Fibroblast of skin of right quadriceps (primary cell): ENCODE measurements around the gene FUT8.
"Not testable (repeated sequence)": the region's sequence is repeated elsewhere in the genome, so short reads cannot be mapped to it uniquely, and the experiment has no call there.

Experiments used
- DNase-seq: peaks from one replicate; pipeline ENCODE4 v3.0.0-alpha.2; 2013

The FUT8 gene

GRCh38 chr14:65627315-65627714 is 214.8 kb downstream of the FUT8 start:
- no peak for DNase-seq

GRCh38 chr14:65628664-65629063 is 216.1 kb downstream of the FUT8 start:
- DNase-seq = no peak

DNA sequence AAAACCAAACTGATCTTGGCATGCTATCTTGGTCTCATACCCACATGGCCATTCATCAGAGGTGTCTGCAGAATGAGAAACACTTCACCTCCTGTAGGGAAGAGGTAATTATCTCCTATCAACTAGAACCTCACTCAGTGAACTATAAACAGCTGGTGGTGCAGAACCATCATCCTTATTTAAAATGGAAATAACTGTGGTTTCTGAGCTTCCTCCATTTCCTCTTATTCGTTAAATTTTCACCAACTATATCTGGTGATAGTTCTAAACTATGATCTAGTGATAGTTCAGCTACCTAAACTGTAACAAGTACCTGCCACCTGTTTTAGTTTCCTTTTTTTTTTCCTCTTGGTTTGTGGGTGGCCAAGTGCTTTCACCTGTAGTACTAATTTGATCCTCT is 218.5 kb downstream of the FUT8 start:
- no peak for DNase-seq

DNA sequence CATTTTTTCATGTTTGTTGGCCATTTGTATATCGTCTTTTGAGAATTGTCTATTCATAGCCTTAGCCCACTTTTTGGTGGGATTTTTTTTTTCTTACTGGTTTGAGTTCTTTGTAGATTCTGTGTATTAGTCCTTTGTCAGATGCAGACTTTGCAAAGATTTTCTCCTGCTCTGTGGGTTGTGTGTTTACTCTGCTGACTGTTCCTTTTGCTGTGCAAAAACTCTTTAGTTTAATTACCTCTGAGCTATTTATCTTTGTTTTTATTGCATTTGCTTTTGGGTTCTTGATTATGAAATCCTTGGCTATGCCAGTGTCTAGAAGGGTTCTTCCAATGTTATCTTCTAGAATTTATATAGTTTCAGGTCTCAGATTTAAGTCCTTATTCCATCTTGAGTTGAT is 220.0 kb downstream of the FUT8 start:
- DNase-seq = no peak

DNA sequence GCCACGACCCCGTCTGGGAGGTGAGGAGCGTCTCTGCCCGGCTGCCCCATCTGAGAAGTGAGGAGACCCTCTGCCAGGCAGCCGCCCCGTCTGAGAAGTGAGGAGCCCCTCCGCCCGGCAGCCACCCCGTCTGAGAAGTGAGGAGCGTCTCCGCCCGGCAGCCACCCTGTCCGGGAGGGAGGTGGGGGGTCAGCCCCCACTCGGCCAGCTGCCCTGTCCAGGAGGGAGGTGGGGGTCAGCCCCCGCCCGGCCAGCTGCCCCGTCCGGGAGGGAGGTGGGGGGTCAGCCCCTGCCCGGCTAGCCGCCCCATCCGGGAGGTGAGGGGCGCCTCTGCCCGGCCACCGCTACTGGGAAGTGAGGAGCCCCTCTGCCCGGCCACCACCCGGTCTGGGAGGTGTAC is 221.1 kb downstream of the FUT8 start:
- not testable (repeated sequence) for DNase-seq

DNA sequence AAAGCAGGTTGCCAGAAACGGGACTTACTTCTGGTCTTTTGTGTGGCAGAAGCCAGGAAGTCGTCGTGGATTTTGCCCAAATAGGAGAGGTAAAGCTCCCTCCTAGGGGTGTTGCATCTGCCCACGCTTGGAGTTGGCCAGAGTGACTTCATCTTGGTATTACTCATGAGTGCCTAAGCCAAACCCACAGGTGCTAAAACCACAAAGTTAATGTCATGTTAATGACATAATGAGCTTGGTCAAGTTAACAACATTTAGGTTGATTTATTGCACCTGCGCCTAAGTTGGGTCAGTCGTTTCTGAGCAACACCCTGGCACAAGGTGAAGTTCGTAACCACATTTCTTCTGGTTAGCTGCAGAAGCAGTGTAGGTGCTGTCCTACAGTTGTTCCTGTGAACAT is 225.2 kb downstream of the FUT8 start:
- DNase-seq = peak; percentile 10

- peak; percentile 18 for DNase-seq
These were observed 226.7 kb downstream of the FUT8 start for GRCh38 chr14:65639216-65639615.

DNA sequence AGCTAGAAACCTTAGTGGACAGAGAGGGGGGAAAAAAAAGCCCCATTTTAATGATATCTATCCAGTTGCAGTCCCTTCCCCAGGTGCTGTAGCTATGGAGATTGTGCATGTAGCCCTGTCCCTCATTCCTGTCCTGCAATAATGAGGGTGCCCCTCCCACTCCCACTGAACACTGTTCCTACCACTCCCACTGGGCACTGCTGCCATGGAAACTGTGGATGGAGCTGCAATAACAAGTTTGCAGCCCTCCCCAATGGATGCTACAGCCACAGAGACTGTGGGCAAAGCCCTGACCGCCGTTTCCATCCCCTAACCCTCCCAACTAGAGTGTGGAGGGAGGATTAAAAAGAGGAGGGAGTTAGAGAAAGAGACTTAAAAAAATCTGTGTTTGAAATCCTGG is 238.3 kb downstream of the FUT8 start:
- no peak for DNase-seq

GRCh38 chr14:65656554-65656953 is 244.0 kb downstream of the FUT8 start:
- DNase-seq = no peak

- peak; percentile 47 for DNase-seq
These were observed 245.7 kb downstream of the FUT8 start for GRCh38 chr14:65658202-65658601.

- DNase-seq = no peak
These were observed 249.3 kb downstream of the FUT8 start for GRCh38 chr14:65661865-65662264.

GRCh38 chr14:65664436-65664835 is 251.9 kb downstream of the FUT8 start:
- DNase-seq = no peak

- DNase-seq = no peak
These were observed 264.0 kb downstream of the FUT8 start for GRCh38 chr14:65676361-65677014.

DNA sequence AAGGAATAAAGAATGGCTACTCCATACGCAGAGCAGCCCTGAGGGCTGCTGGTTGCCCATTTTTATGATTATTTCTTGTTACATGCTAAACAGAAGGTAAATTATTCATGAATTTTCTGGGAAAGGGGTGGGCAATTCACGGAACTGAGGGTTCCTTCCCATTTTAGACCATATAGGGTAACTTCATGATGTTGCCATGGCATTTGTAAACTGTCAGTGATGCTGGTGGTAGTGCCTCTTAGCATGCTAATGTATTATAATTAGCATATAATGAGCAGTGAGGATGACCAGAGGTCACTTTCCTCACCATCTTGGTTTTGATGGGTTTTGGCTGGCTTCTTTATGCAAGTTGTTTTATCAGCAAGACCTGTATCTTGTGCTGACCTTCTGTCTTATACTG is 273.0 kb downstream of the FUT8 start:
- no peak for DNase-seq

GRCh38 chr14:65686761-65687160 is 274.2 kb downstream of the FUT8 start:
- DNase-seq = no peak

- no peak for DNase-seq
These were observed 276.5 kb downstream of the FUT8 start for GRCh38 chr14:65689070-65689469.

GRCh38 chr14:65692566-65692965 is 280.0 kb downstream of the FUT8 start:
- not testable (repeated sequence) for DNase-seq

GRCh38 chr14:65696801-65697200 is 284.3 kb downstream of the FUT8 start:
- peak; percentile 11 for DNase-seq

- no peak for DNase-seq
These were observed 291.0 kb downstream of the FUT8 start for GRCh38 chr14:65703521-65703920.

GRCh38 chr14:65703996-65704395 is 291.5 kb downstream of the FUT8 start:
- DNase-seq = peak; percentile 29

GRCh38 chr14:65704437-65704836 is 291.9 kb downstream of the FUT8 start:
- peak; percentile 29 for DNase-seq

DNA sequence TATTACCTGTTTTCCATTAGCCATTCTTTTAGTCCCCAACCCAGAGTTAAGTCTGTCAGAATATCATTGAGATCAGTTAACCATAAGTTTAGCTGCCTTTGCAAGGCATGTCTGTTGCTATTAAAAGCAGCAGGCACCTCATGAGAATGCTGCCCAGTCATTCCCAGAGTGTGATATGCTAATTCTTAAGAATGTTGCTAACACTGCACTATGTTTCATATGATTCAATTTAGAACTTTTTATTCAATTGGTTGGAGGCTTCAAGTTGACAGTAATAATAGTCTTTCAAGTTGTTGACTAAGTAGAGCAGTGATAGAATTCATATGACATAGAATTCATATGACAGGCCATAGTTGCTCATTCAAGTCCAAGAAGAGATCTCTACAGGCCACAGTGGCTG is 292.3 kb downstream of the FUT8 start:
- DNase-seq = peak; percentile 13

DNA sequence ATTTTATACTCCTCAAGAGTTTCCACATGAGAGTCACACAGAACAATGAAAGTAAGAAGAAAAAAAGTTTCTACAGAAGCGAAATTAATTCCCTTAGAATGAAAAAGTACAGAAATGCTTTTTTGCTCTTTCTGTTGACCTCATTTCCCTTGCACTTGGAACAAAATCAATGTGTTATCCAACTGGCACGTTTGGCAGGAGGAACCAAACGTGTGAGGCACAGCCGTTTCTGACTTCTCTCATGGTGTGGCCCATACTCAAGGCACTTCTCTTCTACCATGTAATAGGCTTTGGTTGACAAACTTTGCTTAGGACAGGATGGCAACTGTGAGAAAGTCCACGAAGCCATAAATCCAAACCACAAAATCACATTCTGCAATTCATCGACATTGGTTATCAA is 297.0 kb downstream of the FUT8 start:
- no peak for DNase-seq

DNA sequence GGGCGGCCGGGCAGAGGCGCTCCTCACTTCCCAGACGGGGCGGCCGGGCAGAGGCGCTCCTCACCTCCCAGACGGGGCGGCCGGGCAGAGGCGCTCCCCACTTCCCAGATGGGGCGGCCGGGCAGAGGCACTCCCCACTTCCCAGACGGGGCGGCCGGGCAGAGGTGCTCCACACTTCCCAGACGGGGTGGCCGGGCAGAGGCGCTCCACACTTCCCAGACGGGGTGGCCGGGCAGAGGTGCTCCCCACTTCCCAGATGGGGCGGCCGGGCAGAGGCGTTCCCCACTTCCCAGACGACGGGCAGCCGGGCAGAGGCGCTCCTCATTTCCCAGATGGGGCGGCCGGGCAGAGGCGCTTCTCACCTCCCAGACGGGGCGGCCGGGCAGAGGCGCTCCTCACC is 304.3 kb downstream of the FUT8 start:
- not testable (repeated sequence) for DNase-seq

GRCh38 chr14:65717384-65717915 is 304.9 kb downstream of the FUT8 start:
- not testable (repeated sequence) for DNase-seq
